NCI-H69 (cell line): ENCODE measurements around the gene CHST1.

Source experiments
- DNase-seq: peaks from one replicate; lab custom pipeline; 2025; lab: John Stamatoyannopoulos, UW

The CHST1 gene

GRCh38 chr11:45644981-45645889 is 20.2 kb downstream of the CHST1 start:
- no peak for DNase-seq

GRCh38 chr11:45643598-45644260 is 21.7 kb downstream of the CHST1 start:
- DNase-seq, result no peak

GRCh38 chr11:45641961-45642360 is 23.5 kb downstream of the CHST1 start:
- no peak for DNase-seq

- DNase-seq, result no peak
Measured at GRCh38 chr11:45638051-45638450, 27.4 kb downstream of the CHST1 start.

- DNase-seq, result no peak
Measured at GRCh38 chr11:45635907-45636306, 29.5 kb downstream of the CHST1 start.

GRCh38 chr11:45625611-45626010 is 39.8 kb downstream of the CHST1 start:
- no peak for DNase-seq

GRCh38 chr11:45624095-45624494 is 41.3 kb downstream of the CHST1 start:
- DNase-seq, result no peak

- no peak for DNase-seq
Measured at GRCh38 chr11:45622861-45623260, 42.6 kb downstream of the CHST1 start.

GRCh38 chr11:45622283-45622682 is 43.1 kb downstream of the CHST1 start:
- DNase-seq, result no peak

- DNase-seq, result no peak
Measured at GRCh38 chr11:45621588-45621987, 43.8 kb downstream of the CHST1 start.

- DNase-seq, result no peak
Measured at GRCh38 chr11:45620243-45620642, 45.2 kb downstream of the CHST1 start.

- DNase-seq, result no peak
Measured at GRCh38 chr11:45618897-45619296, 46.5 kb downstream of the CHST1 start.

- DNase-seq, result no peak
Measured at GRCh38 chr11:45617871-45618601, 47.4 kb downstream of the CHST1 start.

GRCh38 chr11:45616802-45617549 is 48.4 kb downstream of the CHST1 start:
- no peak for DNase-seq

- peak; percentile 27 for DNase-seq
Measured at GRCh38 chr11:45615182-45615792, 50.1 kb downstream of the CHST1 start.

GRCh38 chr11:45614196-45614828 is 51.1 kb downstream of the CHST1 start:
- DNase-seq, result no peak

- no peak for DNase-seq
Measured at GRCh38 chr11:45610627-45611026, 54.8 kb downstream of the CHST1 start.

- DNase-seq, result no peak
Measured at GRCh38 chr11:45609902-45610301, 55.5 kb downstream of the CHST1 start.

GRCh38 chr11:45609337-45609736 is 56.1 kb downstream of the CHST1 start:
- no peak for DNase-seq

GRCh38 chr11:45607995-45608394 is 57.4 kb downstream of the CHST1 start:
- DNase-seq, result peak; percentile 60
